GM23338 (cell line): ENCODE measurements around the gene AP2A2. TPM values are rescaled to one million over a fixed set of nuclear protein-coding genes. Genes with fewer than 3 reads are reported as not detected.

ENCODE experiments used
- ATAC-seq: fragments of 200-7000 bp; cut with Tn5 transposase; 3 replicates; pipeline ENCODE4 v1.9.1; 2020
- DNase-seq: peaks from one replicate; pipeline ENCODE4 v3.0.0-alpha.2; 2015; ENCODE audit warnings: low spot score
- H2AFZ ChIP-seq: fragments of 200-600 bp; sonication (generic); 2 replicates; pipeline ENCODE4 v1.8.0; 2016; ENCODE audit warnings: antibody characterized with exemption, mild to moderate bottlenecking, moderate library complexity
- H3F3A ChIP-seq: fragments of 200-600 bp; sonication (generic); replicated peaks from 2 replicates; pipeline ENCODE4 v1.8.0; 2017; ENCODE audit warnings: antibody characterized with exemption, mixed run types, low read depth
- H3K27ac ChIP-seq: fragments of 200-600 bp; sonication (generic); 2 replicates; pipeline ENCODE4 v1.6.1; 2016; ENCODE audit warnings: low read depth
- H3K27me3 ChIP-seq: fragments of 200-600 bp; sonication (generic); 2 replicates; pipeline ENCODE4 v1.8.0; 2016; ENCODE audit warnings: mild to moderate bottlenecking, mixed run types, moderate library complexity; ENCODE audit not compliant: insufficient read depth
- H3K36me3 ChIP-seq: fragments of 200-600 bp; sonication (generic); 2 replicates; pipeline ENCODE4 v1.8.0; 2016; ENCODE audit warnings: mild to moderate bottlenecking; ENCODE audit not compliant: insufficient read depth
- H3K4me1 ChIP-seq: fragments of 200-600 bp; sonication (generic); 2 replicates; pipeline ENCODE4 v1.8.0; 2016; ENCODE audit warnings: mild to moderate bottlenecking, moderate library complexity; ENCODE audit not compliant: insufficient read depth
- H3K4me2 ChIP-seq: fragments of 200-600 bp; sonication (generic); 2 replicates; pipeline ENCODE4 v1.7.1; 2017; ENCODE audit warnings: mixed run types
- H3K4me3 ChIP-seq: fragments of 200-600 bp; sonication (generic); 2 replicates; pipeline ENCODE4 v1.6.1; 2016; ENCODE audit warnings: mixed run types
- H3K79me2 ChIP-seq: fragments of 200-600 bp; sonication (generic); replicated peaks from 2 replicates; pipeline ENCODE4 v1.8.0; 2017; ENCODE audit warnings: mild to moderate bottlenecking; ENCODE audit not compliant: insufficient read depth
- H3K9me2 ChIP-seq: fragments of 200-600 bp; sonication (generic); 2 replicates; pipeline ENCODE4 v1.8.0; 2017; ENCODE audit not compliant: insufficient read depth
- H4K20me1 ChIP-seq: fragments of 200-600 bp; sonication (generic); replicated peaks from 2 replicates; pipeline ENCODE4 v1.8.0; 2017; ENCODE audit warnings: mild to moderate bottlenecking; ENCODE audit not compliant: insufficient read depth
- H3K27ac Mint-ChIP-seq: 2 replicates; pipeline ENCODE4 v1.8.0; 2020; ENCODE audit warnings: inconsistent platforms, mild to moderate bottlenecking, moderate library complexity, mixed read lengths
- H3K27me3 Mint-ChIP-seq: 3 replicates; pipeline ENCODE4 v1.8.0; 2022; ENCODE audit warnings: low read depth, mild to moderate bottlenecking, moderate library complexity, mixed read lengths, inconsistent platforms; ENCODE audit not compliant: insufficient read depth, poor library complexity
- H3K36me3 Mint-ChIP-seq: 3 replicates; pipeline ENCODE4 v1.8.0; 2021; ENCODE audit warnings: low read depth, mild to moderate bottlenecking, inconsistent platforms, moderate library complexity, mixed read lengths
- H3K4me1 Mint-ChIP-seq: 3 replicates; pipeline ENCODE4 v1.8.0; 2020; ENCODE audit warnings: mild to moderate bottlenecking, inconsistent platforms, mixed read lengths
- H3K4me3 Mint-ChIP-seq: 3 replicates; pipeline ENCODE4 v1.8.0; 2021; ENCODE audit warnings: moderate library complexity, mild to moderate bottlenecking, inconsistent platforms, mixed read lengths
- H3K9me3 Mint-ChIP-seq: 3 replicates; pipeline ENCODE4 v1.8.0; 2020; ENCODE audit warnings: moderate library complexity, mild to moderate bottlenecking, inconsistent platforms, mixed read lengths
- POLR2AphosphoS5 ChIP-seq: IDR thresholded peaks from 2 replicates; pipeline ENCODE4 v1.6.1; 2016; ENCODE audit warnings: antibody characterized with exemption, low read depth
- REST ChIP-seq: IDR thresholded peaks from one replicate; pipeline ENCODE4 v1.6.1; 2018; ENCODE audit warnings: antibody characterized with exemption; ENCODE audit not compliant: unreplicated experiment
- polyA plus RNA-seq: library from polyadenylated mRNA; unstranded; fragments of >200 nt; fragmentation: Nextera tagmentation; extraction: Ambion mirVana; gene quantifications from 2 replicates; pipeline ENCODE4 v1.2.1, GENCODE V29; 2016
- total RNA-seq: library from RNA; depleted of rRNA; stranded (reverse); fragments of >200 nt; shearing (Covaris generic); gene quantifications from 2 replicates; pipeline ENCODE4 v1.2.3, GENCODE V29; 2014
- TF ChIP-seq, protein P1 (sequence below), 2 experiments: fragments of 200-600 bp in 1 of 2; sonication (generic) in 1 of 2; conservative IDR thresholded peaks; 2 replicates each; pipeline versions ENCODE4 v1.5.1 to v1.6.1; 2016 to 2017; ENCODE audit warnings: antibody characterized with exemption in 2 of 2, low read depth in 2 of 2, mild to moderate bottlenecking in 2 of 2, moderate library complexity in 1 of 2
- TF ChIP-seq, protein P2 (sequence below): fragments of 250-450 bp; sonication (Bioruptor Pico); IDR thresholded peaks from 2 replicates; pipeline ENCODE4 v1.5.0; 2020; ENCODE audit warnings: mild to moderate bottlenecking, moderate library complexity

The AP2A2 gene
- total and polyA plus RNA-seq, 2 experiments from 2014 or later, result 23.7 to 47.5 TPM

DNA sequence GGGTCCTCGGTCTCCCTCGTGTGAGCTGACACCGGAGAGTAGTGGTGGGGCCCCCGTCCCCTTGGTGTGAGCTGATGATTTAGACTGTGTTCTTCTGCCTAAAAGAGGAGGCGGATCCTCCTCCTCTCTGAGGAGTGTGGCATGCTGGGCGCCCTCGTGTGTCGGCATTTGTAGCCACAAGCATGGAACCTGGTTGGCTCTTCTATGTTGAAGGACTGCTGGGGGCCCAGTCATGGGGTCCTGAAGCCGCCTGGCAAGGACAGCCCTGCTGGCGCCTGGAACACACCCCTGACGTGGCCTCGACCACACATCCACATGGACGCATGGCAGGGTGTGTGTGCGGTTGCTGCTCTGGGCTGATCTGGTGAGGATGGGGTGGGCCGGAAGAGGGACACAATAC, 50.2 kb downstream of the AP2A2 start:
- peak overlapping the region; percentile 61; the same call in 1 of the 2 replicates for H3K27ac Mint-ChIP-seq
- peaks cover 14% of the 10 kb centered on the region for H3K4me1 Mint-ChIP-seq
- TF ChIP-seq POLR2AphosphoS5, result no peak
- TF ChIP-seq, protein P1, sequence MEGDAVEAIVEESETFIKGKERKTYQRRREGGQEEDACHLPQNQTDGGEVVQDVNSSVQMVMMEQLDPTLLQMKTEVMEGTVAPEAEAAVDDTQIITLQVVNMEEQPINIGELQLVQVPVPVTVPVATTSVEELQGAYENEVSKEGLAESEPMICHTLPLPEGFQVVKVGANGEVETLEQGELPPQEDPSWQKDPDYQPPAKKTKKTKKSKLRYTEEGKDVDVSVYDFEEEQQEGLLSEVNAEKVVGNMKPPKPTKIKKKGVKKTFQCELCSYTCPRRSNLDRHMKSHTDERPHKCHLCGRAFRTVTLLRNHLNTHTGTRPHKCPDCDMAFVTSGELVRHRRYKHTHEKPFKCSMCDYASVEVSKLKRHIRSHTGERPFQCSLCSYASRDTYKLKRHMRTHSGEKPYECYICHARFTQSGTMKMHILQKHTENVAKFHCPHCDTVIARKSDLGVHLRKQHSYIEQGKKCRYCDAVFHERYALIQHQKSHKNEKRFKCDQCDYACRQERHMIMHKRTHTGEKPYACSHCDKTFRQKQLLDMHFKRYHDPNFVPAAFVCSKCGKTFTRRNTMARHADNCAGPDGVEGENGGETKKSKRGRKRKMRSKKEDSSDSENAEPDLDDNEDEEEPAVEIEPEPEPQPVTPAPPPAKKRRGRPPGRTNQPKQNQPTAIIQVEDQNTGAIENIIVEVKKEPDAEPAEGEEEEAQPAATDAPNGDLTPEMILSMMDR (conservative IDR thresholded peaks at IDR 0.05; ENCODE audit: low read depth in 2 of 2), result peak; percentile 39 to 74
- H3K27me3 Mint-ChIP-seq, result peaks cover 10% of the 10 kb centered on the region
- H3F3A ChIP-seq, result no peaks in the 10 kb centered on the region
- peaks cover 50% of the 10 kb centered on the region for H3K36me3 Mint-ChIP-seq
- H3K9me3 Mint-ChIP-seq, result no peaks in the 10 kb centered on the region; the same call in 2 of the 3 replicates
- H3K27me3 ChIP-seq, result no peaks in the 10 kb centered on the region
- peaks cover 8% of the 10 kb centered on the region; the same call in 1 of the 2 replicates for H3K79me2 ChIP-seq
- peak; percentile 82 for DNase-seq
- no peak overlapping the region for H2AFZ ChIP-seq
- peak; percentile 89 for ATAC-seq
- H3K4me1 ChIP-seq, result no peaks in the 10 kb centered on the region
- no peak overlapping the region for H3K4me3 Mint-ChIP-seq
- no peaks in the 10 kb centered on the region for H4K20me1 ChIP-seq
- H3K27ac ChIP-seq, result no peak overlapping the region
- H3K4me3 ChIP-seq, result no peak overlapping the region
- no peaks in the 10 kb centered on the region for H3K9me2 ChIP-seq
- H3K36me3 ChIP-seq, result no peaks in the 10 kb centered on the region; the same call in none of the 2 replicates
- no peak overlapping the region for H3K4me2 ChIP-seq

GRCh38 chr11:976431-977160, 50.9 kb downstream of the AP2A2 start:
- Histone ChIP-seq H4K20me1 (no peaks in the 10 kb centered on the region), H3K27ac (no peak overlapping the region), H2AFZ (no peak overlapping the region), H3K79me2 (peaks cover 11% of the 10 kb centered on the region), H3K4me3 (no peak overlapping the region), H3K4me1 (no peaks in the 10 kb centered on the region), H3K27me3 (no peaks in the 10 kb centered on the region), H3K36me3 (no peaks in the 10 kb centered on the region; the same call in none of the 2 replicates), H3F3A (no peaks in the 10 kb centered on the region), H3K4me2 (no peak overlapping the region), H3K9me2 (no peaks in the 10 kb centered on the region)
- Mint-ChIP-seq H3K4me1 (peaks cover 14% of the 10 kb centered on the region), H3K27me3 (peaks cover 10% of the 10 kb centered on the region), H3K27ac (peak overlapping the region; percentile 84; the same call in 1 of the 2 replicates), H3K9me3 (no peaks in the 10 kb centered on the region; the same call in 2 of the 3 replicates), H3K4me3 (no peak overlapping the region), H3K36me3 (peaks cover 51% of the 10 kb centered on the region)
- ATAC-seq, result peak; percentile 21
- DNase-seq, result no peak
- TF ChIP-seq, protein P2, sequence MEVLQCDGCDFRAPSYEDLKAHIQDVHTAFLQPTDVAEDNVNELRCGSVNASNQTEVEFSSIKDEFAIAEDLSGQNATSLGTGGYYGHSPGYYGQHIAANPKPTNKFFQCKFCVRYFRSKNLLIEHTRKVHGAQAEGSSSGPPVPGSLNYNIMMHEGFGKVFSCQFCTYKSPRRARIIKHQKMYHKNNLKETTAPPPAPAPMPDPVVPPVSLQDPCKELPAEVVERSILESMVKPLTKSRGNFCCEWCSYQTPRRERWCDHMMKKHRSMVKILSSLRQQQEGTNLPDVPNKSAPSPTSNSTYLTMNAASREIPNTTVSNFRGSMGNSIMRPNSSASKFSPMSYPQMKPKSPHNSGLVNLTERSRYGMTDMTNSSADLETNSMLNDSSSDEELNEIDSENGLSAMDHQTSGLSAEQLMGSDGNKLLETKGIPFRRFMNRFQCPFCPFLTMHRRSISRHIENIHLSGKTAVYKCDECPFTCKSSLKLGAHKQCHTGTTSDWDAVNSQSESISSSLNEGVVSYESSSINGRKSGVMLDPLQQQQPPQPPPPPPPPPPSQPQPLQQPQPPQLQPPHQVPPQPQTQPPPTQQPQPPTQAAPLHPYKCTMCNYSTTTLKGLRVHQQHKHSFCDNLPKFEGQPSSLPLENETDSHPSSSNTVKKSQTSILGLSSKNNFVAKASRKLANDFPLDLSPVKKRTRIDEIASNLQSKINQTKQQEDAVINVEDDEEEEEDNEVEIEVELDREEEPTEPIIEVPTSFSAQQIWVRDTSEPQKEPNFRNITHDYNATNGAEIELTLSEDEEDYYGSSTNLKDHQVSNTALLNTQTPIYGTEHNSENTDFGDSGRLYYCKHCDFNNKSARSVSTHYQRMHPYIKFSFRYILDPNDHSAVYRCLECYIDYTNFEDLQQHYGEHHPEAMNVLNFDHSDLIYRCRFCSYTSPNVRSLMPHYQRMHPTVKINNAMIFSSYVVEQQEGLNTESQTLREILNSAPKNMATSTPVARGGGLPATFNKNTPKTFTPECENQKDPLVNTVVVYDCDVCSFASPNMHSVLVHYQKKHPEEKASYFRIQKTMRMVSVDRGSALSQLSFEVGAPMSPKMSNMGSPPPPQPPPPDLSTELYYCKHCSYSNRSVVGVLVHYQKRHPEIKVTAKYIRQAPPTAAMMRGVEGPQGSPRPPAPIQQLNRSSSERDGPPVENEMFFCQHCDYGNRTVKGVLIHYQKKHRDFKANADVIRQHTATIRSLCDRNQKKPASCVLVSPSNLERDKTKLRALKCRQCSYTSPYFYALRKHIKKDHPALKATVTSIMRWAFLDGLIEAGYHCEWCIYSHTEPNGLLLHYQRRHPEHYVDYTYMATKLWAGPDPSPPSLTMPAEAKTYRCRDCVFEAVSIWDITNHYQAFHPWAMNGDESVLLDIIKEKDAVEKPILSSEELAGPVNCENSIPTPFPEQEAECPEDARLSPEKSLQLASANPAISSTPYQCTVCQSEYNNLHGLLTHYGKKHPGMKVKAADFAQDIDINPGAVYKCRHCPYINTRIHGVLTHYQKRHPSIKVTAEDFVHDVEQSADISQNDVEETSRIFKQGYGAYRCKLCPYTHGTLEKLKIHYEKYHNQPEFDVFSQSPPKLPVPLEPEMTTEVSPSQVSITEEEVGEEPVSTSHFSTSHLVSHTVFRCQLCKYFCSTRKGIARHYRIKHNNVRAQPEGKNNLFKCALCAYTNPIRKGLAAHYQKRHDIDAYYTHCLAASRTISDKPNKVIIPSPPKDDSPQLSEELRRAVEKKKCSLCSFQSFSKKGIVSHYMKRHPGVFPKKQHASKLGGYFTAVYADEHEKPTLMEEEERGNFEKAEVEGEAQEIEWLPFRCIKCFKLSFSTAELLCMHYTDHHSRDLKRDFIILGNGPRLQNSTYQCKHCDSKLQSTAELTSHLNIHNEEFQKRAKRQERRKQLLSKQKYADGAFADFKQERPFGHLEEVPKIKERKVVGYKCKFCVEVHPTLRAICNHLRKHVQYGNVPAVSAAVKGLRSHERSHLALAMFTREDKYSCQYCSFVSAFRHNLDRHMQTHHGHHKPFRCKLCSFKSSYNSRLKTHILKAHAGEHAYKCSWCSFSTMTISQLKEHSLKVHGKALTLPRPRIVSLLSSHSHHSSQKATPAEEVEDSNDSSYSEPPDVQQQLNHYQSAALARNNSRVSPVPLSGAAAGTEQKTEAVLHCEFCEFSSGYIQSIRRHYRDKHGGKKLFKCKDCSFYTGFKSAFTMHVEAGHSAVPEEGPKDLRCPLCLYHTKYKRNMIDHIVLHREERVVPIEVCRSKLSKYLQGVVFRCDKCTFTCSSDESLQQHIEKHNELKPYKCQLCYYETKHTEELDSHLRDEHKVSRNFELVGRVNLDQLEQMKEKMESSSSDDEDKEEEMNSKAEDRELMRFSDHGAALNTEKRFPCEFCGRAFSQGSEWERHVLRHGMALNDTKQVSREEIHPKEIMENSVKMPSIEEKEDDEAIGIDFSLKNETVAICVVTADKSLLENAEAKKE (CRISPR knock-in tag), result no peak
- no peak for TF ChIP-seq REST
- TF ChIP-seq, protein P1 (conservative IDR thresholded peaks at IDR 0.05; ENCODE audit: low read depth in 2 of 2), result peak in 1 of 2 experiments; percentile 20; a peak in 1 of 4 replicates
